Kidney epithelial cell (primary cell): ENCODE measurements around the gene DLG5. TPM values are rescaled to one million over a fixed set of nuclear protein-coding genes. Genes with fewer than 3 reads are reported as not detected.

ENCODE experiments used
- DNase-seq: peaks from one replicate; pipeline ENCODE4 v3.0.0-alpha.2; 2010; ENCODE audit warnings: low read depth
- H3K27me3 ChIP-seq: 2 replicates; pipeline ENCODE4 v1.6.0; 2011; ENCODE audit warnings: low read length; ENCODE audit not compliant: control insufficient read depth, insufficient read depth
- H3K36me3 ChIP-seq: 2 replicates; pipeline ENCODE4 v1.5.1; 2011; ENCODE audit warnings: low read length; ENCODE audit not compliant: control insufficient read depth, insufficient read depth
- H3K4me3 ChIP-seq: 2 replicates; pipeline ENCODE4 v1.5.1; 2011; ENCODE audit warnings: low read depth, mild to moderate bottlenecking, control low read depth, low read length
- total RNA-seq: library from RNA; depleted of rRNA; stranded (reverse); fragments of >200 nt; gene quantifications from 2 replicates; pipeline ENCODE4 v1.2.3, GENCODE V29; 2015
- TF ChIP-seq, protein P1 (sequence below): IDR thresholded peaks from 2 replicates; pipeline ENCODE4 v1.5.1; 2011; ENCODE audit warnings: mild to moderate bottlenecking, moderate library complexity, low read length, control low read depth, inconsistent platforms; ENCODE audit not compliant: insufficient read depth, poor library complexity, severe bottlenecking

The DLG5 gene
- total RNA-seq, 1 donor from 2014 or later: 35.9 TPM

- no peaks in the 10 kb centered on the region for H3K36me3 ChIP-seq
- H3K27me3 ChIP-seq: no peaks in the 10 kb centered on the region
- TF ChIP-seq, protein P1, sequence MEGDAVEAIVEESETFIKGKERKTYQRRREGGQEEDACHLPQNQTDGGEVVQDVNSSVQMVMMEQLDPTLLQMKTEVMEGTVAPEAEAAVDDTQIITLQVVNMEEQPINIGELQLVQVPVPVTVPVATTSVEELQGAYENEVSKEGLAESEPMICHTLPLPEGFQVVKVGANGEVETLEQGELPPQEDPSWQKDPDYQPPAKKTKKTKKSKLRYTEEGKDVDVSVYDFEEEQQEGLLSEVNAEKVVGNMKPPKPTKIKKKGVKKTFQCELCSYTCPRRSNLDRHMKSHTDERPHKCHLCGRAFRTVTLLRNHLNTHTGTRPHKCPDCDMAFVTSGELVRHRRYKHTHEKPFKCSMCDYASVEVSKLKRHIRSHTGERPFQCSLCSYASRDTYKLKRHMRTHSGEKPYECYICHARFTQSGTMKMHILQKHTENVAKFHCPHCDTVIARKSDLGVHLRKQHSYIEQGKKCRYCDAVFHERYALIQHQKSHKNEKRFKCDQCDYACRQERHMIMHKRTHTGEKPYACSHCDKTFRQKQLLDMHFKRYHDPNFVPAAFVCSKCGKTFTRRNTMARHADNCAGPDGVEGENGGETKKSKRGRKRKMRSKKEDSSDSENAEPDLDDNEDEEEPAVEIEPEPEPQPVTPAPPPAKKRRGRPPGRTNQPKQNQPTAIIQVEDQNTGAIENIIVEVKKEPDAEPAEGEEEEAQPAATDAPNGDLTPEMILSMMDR: no peak
- no peak for DNase-seq
- no peak overlapping the region for H3K4me3 ChIP-seq
Observed at GRCh38 chr10:77972148-77972547, 45.6 kb upstream of the DLG5 start.

- no peak for DNase-seq
- Histone ChIP-seq H3K4me3 (no peak overlapping the region), H3K27me3 (no peaks in the 10 kb centered on the region), H3K36me3 (no peaks in the 10 kb centered on the region)
- TF ChIP-seq, protein P1: no peak
Observed at GRCh38 chr10:77971804-77972144, 45.2 kb upstream of the DLG5 start.

DNA sequence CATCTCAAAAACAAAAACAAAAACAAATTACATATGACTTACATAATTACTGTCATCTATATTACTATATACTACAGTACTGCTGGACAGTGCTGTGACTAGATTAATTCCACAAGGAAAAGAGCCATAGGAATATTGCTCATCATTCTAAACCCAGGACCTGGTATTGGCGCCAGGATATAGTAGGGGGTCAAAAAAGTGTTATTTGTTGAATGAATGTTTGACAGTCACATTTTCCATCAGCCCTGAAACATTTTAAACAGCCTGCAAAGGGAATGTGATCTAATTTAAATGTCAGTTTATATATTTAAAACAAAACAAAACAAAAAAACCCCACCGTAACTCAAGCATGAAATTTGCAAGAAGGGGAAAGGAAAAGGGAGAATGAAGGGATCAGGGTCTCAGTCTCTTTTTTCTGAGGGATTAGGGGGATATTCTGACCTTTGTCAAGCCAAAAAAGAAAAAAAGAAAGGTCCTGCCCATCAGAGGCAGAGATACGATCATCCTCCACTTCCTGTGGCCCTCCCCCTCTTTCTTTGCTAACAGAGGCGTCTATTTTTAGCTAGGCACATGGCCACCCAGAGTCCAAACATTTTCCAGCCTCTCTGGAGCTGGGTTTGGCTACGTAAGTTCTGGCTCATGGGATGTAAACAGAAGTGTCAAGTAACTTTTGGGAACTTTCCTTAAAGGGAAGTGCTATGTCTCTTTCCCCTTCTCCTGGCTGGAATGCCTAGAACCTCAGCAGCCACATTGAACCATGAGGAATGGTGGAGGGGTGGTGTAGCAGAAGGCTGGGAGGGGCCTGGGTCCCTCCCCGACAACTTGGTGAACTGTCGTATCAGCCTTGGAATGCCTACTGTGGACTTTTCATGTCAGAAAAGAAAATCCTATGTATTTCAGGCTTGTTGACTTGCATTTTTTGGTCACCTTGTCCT is 44.6 kb upstream of the DLG5 start:
- Histone ChIP-seq H3K27me3 (no peaks in the 10 kb centered on the region), H3K4me3 (no peak overlapping the region), H3K36me3 (no peaks in the 10 kb centered on the region)
- no peak for DNase-seq
- TF ChIP-seq, protein P1: no peak

DNA sequence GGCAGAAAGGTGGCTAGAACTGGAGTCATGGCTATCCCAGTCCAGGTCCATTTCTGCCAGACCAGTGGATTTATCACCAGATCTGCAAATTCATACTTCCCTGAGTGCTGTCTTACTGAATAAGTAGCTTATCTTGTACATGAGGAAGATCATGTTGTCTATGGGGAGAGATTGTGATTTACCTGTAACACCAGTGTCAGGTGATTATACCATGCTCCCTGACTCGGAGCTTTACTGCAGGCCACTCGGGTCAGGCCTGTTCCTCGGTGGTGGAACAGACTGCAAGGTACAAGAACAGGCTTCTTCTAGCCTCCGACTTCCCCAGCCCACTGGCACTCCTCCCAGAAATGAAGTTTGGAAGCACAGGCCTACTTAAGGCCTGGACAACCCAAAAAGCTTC is 42.6 kb upstream of the DLG5 start:
- DNase-seq: no peak
- no peaks in the 10 kb centered on the region for H3K27me3 ChIP-seq
- no peak overlapping the region for H3K4me3 ChIP-seq
- TF ChIP-seq, protein P1: no peak
- no peaks in the 10 kb centered on the region for H3K36me3 ChIP-seq

DNA sequence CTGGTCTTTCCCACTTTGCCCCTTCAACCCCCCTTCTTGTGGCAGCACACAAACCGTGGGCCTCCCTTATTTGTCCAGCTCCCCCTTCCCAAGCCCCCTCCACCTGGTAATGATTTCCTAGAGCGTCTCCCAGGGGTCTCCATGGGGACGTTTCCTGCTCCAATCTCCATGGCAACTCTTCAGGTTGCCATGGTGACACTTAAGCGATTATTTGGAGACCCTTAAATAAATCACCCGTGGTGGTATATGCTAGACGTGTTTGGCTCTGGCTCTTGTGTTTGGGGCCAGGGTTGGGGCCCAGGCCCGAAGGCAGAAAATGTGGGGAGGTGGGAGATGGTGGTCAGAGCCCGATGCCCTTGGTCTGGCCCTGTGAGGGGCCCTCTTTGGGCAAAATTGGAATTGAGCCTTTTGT is 41.1 kb upstream of the DLG5 start:
- Histone ChIP-seq H3K36me3 (no peaks in the 10 kb centered on the region), H3K4me3 (no peak overlapping the region), H3K27me3 (no peaks in the 10 kb centered on the region)
- TF ChIP-seq, protein P1: no peak
- DNase-seq: no peak

DNA sequence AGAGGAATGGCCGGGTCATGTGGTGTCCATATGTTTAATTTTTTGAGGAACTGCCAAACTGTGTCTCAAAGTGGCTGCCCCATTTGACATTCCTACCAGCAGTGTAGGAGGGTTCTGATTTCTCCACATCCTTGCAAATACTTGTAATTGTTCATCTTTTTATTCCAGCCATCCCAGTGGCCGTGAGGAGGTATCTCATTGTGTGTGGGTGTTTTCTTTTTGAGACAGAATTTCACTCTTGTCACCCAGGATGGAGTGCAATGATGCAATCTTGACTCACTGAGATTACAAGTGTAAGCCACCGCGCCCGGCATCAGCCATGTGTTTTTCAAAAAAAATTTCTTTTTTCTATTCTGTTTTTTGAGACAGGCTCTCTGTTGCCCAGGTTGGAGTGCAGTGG is 38.7 kb upstream of the DLG5 start:
- Histone ChIP-seq H3K4me3 (no peak overlapping the region), H3K27me3 (no peaks in the 10 kb centered on the region), H3K36me3 (no peaks in the 10 kb centered on the region)
- no peak for DNase-seq
- TF ChIP-seq, protein P1: no peak
